Measurements from ENCODE around the gene VANGL1.

The VANGL1 gene

GRCh38 chr1:115666206-115666605 lies 24.4 kb downstream of the VANGL1 start:
- in situ Hi-C loops (cut with MboI; ENCODE audit: low sequenced_read_pairs), result no loop called here

GRCh38 chr1:115666702-115667101 lies 24.9 kb downstream of the VANGL1 start:
- in situ Hi-C loops (cut with MboI; ENCODE audit: low sequenced_read_pairs), result no loop called here

- in situ Hi-C loops (cut with MboI; ENCODE audit: low sequenced_read_pairs), result no loop called here
Observed at GRCh38 chr1:115668579-115668978, 26.8 kb downstream of the VANGL1 start.

GRCh38 chr1:115669002-115669673 lies 27.4 kb downstream of the VANGL1 start:
- in situ Hi-C loops (cut with MboI; ENCODE audit: low sequenced_read_pairs), result no loop called here

GRCh38 chr1:115669886-115670285 lies 28.1 kb downstream of the VANGL1 start:
- in situ Hi-C loops (cut with MboI; ENCODE audit: low sequenced_read_pairs), result no loop called here

- in situ Hi-C loops (cut with MboI; ENCODE audit: low sequenced_read_pairs), result no loop called here
Observed at GRCh38 chr1:115670476-115671175, 28.9 kb downstream of the VANGL1 start.

GRCh38 chr1:115671176-115671934 lies 29.6 kb downstream of the VANGL1 start:
- in situ Hi-C loops (cut with MboI; ENCODE audit: low sequenced_read_pairs), result no loop called here

- in situ Hi-C loops (cut with MboI; ENCODE audit: low sequenced_read_pairs), result no loop called here
Observed at GRCh38 chr1:115672224-115673009, 30.6 kb downstream of the VANGL1 start.

GRCh38 chr1:115676498-115677181 lies 34.9 kb downstream of the VANGL1 start:
- in situ Hi-C loops (cut with MboI; ENCODE audit: low sequenced_read_pairs), result no loop called here

GRCh38 chr1:115677182-115677555 lies 35.4 kb downstream of the VANGL1 start:
- in situ Hi-C loops (cut with MboI; ENCODE audit: low sequenced_read_pairs), result no loop called here

- in situ Hi-C loops (cut with MboI; ENCODE audit: low sequenced_read_pairs), result no loop called here
Observed at GRCh38 chr1:115677565-115677964, 35.8 kb downstream of the VANGL1 start.

- in situ Hi-C loops (cut with MboI; ENCODE audit: low sequenced_read_pairs), result no loop called here
Observed at GRCh38 chr1:115678141-115678540, 36.4 kb downstream of the VANGL1 start.

GRCh38 chr1:115679141-115679611 lies 37.4 kb downstream of the VANGL1 start:
- in situ Hi-C loops (cut with MboI; ENCODE audit: low sequenced_read_pairs), result no loop called here

- in situ Hi-C loops (cut with MboI; ENCODE audit: low sequenced_read_pairs), result no loop called here
Observed at GRCh38 chr1:115680730-115681111, 39.0 kb downstream of the VANGL1 start.

- in situ Hi-C loops (cut with MboI; ENCODE audit: low sequenced_read_pairs), result no loop called here
Observed at GRCh38 chr1:115682792-115683191, 41.0 kb downstream of the VANGL1 start.

- in situ Hi-C loops (cut with MboI; ENCODE audit: low sequenced_read_pairs), result no loop called here
Observed at GRCh38 chr1:115685029-115685705, 43.4 kb downstream of the VANGL1 start.

- in situ Hi-C loops (cut with MboI; ENCODE audit: low sequenced_read_pairs), result no loop called here
Observed at GRCh38 chr1:115687744-115688143, 46.0 kb downstream of the VANGL1 start.

- in situ Hi-C loops (cut with MboI; ENCODE audit: low sequenced_read_pairs), result no loop called here
Observed at GRCh38 chr1:115690972-115691371, 49.2 kb downstream of the VANGL1 start.

GRCh38 chr1:115692224-115692623 lies 50.5 kb downstream of the VANGL1 start:
- in situ Hi-C loops (cut with MboI; ENCODE audit: low sequenced_read_pairs), result no loop called here

- in situ Hi-C loops (cut with MboI; ENCODE audit: low sequenced_read_pairs), result no loop called here
Observed at GRCh38 chr1:115694805-115695204, 53.0 kb downstream of the VANGL1 start.

Data from HL-60/S4 treated with retinoic acid at 250 ng/mL for 4 days and 3 days (cell line).